H9 (cell line): ENCODE results near the gene RBM45. TPM values are rescaled to one million over a fixed set of nuclear protein-coding genes. Genes with fewer than 3 reads are reported as not detected.

ENCODE experiments used
- DNase-seq: peaks from one replicate; pipeline ENCODE4 v3.0.0-alpha.2; 2017
- H2AFZ ChIP-seq: one replicate; pipeline ENCODE4 v1.6.1; 2013; ENCODE audit warnings: mild to moderate bottlenecking, low read length, control low read depth, moderate library complexity
- H2AK5ac ChIP-seq: 2 replicates; pipeline ENCODE4 v1.6.1; 2013; ENCODE audit warnings: low read length, control low read depth, mixed read lengths; ENCODE audit not compliant: insufficient read length
- H2BK120ac ChIP-seq: one replicate; pipeline ENCODE4 v1.6.1; 2013; ENCODE audit warnings: low read depth, mild to moderate bottlenecking, low read length, control low read depth, inconsistent platforms; ENCODE audit not compliant: poor library complexity, severe bottlenecking
- H2BK12ac ChIP-seq: 2 replicates; pipeline ENCODE4 v1.6.1; 2013; ENCODE audit warnings: low read length, control low read depth, mixed read lengths, low read depth; ENCODE audit not compliant: insufficient read length
- H2BK15ac ChIP-seq: 2 replicates; pipeline ENCODE4 v1.6.1; 2013; ENCODE audit warnings: low read depth, low read length, control low read depth
- H2BK20ac ChIP-seq: one replicate; pipeline ENCODE4 v1.6.1; 2013; ENCODE audit warnings: low read depth, mild to moderate bottlenecking, low read length, control low read depth, inconsistent platforms; ENCODE audit not compliant: poor library complexity, severe bottlenecking
- H2BK5ac ChIP-seq: 2 replicates; pipeline ENCODE4 v1.6.1; 2013; ENCODE audit warnings: low read length, control low read depth, mixed read lengths; ENCODE audit not compliant: insufficient read length
- H3K14ac ChIP-seq: 2 replicates; pipeline ENCODE4 v1.6.1; 2013; ENCODE audit warnings: low read length, control low read depth; ENCODE audit not compliant: insufficient read depth
- H3K18ac ChIP-seq: 2 replicates; pipeline ENCODE4 v1.6.1; 2013; ENCODE audit warnings: low read depth, mild to moderate bottlenecking, mixed read lengths, low read length, control low read depth; ENCODE audit not compliant: insufficient read length
- H3K23ac ChIP-seq: 2 replicates; pipeline ENCODE4 v1.6.1; 2013; ENCODE audit warnings: low read length, control low read depth, mixed read lengths, low read depth; ENCODE audit not compliant: insufficient read length
- H3K23me2 ChIP-seq: 2 replicates; pipeline ENCODE4 v1.6.1; 2013; ENCODE audit warnings: low read depth, mild to moderate bottlenecking, mixed read lengths, low read length, control low read depth; ENCODE audit not compliant: insufficient read length, poor library complexity, severe bottlenecking
- H3K27ac ChIP-seq: 2 replicates; pipeline ENCODE4 v1.5.1; 2013; ENCODE audit warnings: low read length, control low read depth, mixed read lengths, low read depth; ENCODE audit not compliant: insufficient read length
- H3K27me3 ChIP-seq: 2 replicates; pipeline ENCODE4 v1.6.1; 2013; ENCODE audit warnings: low read length, control low read depth, inconsistent platforms; ENCODE audit not compliant: insufficient read depth
- H3K4ac ChIP-seq: 2 replicates; pipeline ENCODE4 v1.6.1; 2013; ENCODE audit warnings: low read depth, mild to moderate bottlenecking, control low read depth, inconsistent platforms, low read length, moderate library complexity
- H3K4me1 ChIP-seq: 2 replicates; pipeline ENCODE4 v1.6.1; 2013; ENCODE audit warnings: low read length, control low read depth, inconsistent platforms; ENCODE audit not compliant: insufficient read depth
- H3K4me2 ChIP-seq: 2 replicates; pipeline ENCODE4 v1.6.1; 2013; ENCODE audit warnings: low read length, control low read depth, mixed read lengths; ENCODE audit not compliant: insufficient read length, insufficient read depth
- H3K56ac ChIP-seq: 2 replicates; pipeline ENCODE4 v1.6.1; 2013; ENCODE audit warnings: low read depth, mild to moderate bottlenecking, mixed read lengths, low read length, control low read depth; ENCODE audit not compliant: insufficient read length
- H3K79me1 ChIP-seq: 2 replicates; pipeline ENCODE4 v1.6.1; 2013; ENCODE audit warnings: low read depth, mild to moderate bottlenecking, moderate library complexity, low read length, control low read depth, inconsistent platforms; ENCODE audit not compliant: insufficient read depth, poor library complexity, severe bottlenecking
- H3K79me2 ChIP-seq: 2 replicates; pipeline ENCODE4 v1.6.1; 2013; ENCODE audit warnings: low read length, control low read depth, inconsistent platforms; ENCODE audit not compliant: insufficient read depth
- H3K9ac ChIP-seq: 2 replicates; pipeline ENCODE4 v1.6.1; 2013; ENCODE audit warnings: low read length, control low read depth, mixed read lengths; ENCODE audit not compliant: insufficient read length; ENCODE audit errors: extremely low read depth
- H3K9me3 ChIP-seq: one replicate; pipeline ENCODE4 v1.6.1; 2013; ENCODE audit warnings: low read depth, low read length, inconsistent platforms; ENCODE audit not compliant: control insufficient read depth
- H3T11ph ChIP-seq: one replicate; pipeline ENCODE4 v1.6.1; 2013; ENCODE audit warnings: mild to moderate bottlenecking, low read length, control low read depth, inconsistent platforms
- H4K20me1 ChIP-seq: one replicate; pipeline ENCODE4 v1.6.1; 2013; ENCODE audit not compliant: control insufficient read depth, insufficient read length, insufficient read depth
- H4K5ac ChIP-seq: 2 replicates; pipeline ENCODE4 v1.6.1; 2013; ENCODE audit warnings: low read depth, mild to moderate bottlenecking, mixed read lengths, low read length, control low read depth; ENCODE audit not compliant: insufficient read length
- H4K8ac ChIP-seq: replicated peaks from 2 replicates; pipeline ENCODE4 v1.6.1; 2013; ENCODE audit warnings: low read length, control low read depth, mixed read lengths, low read depth; ENCODE audit not compliant: insufficient read length
- H4K91ac ChIP-seq: 2 replicates; pipeline ENCODE4 v1.6.1; 2013; ENCODE audit warnings: low read depth, mild to moderate bottlenecking, moderate library complexity, mixed read lengths, low read length, control low read depth; ENCODE audit not compliant: insufficient read length
- H3K27ac Mint-ChIP-seq, 3 experiments: 2 replicates in 2 of 3; 3 replicates in 1 of 3; pipeline ENCODE4 v1.8.0; 2020 to 2021; ENCODE audit warnings: mixed read lengths in 3 of 3, mild to moderate bottlenecking in 1 of 3, moderate library complexity in 1 of 3
- H3K27me3 Mint-ChIP-seq: 2 replicates; pipeline ENCODE4 v1.8.0; 2021; ENCODE audit warnings: low read depth, mild to moderate bottlenecking, moderate library complexity, mixed read lengths
- H3K36me3 Mint-ChIP-seq, 3 experiments: 2 replicates in 2 of 3; 3 replicates in 1 of 3; pipeline ENCODE4 v1.8.0; 2020 to 2021; ENCODE audit warnings: low read depth in 3 of 3, mixed read lengths in 3 of 3; ENCODE audit not compliant: insufficient read depth in 1 of 3
- H3K4me1 Mint-ChIP-seq, 2 experiments: 2 replicates each; pipeline ENCODE4 v1.8.0; 2020; ENCODE audit warnings: mixed read lengths in 2 of 2
- H3K4me3 Mint-ChIP-seq, 2 experiments: 2 replicates in 1 of 2; 3 replicates in 1 of 2; pipeline ENCODE4 v1.8.0; 2020 to 2021; ENCODE audit warnings: mild to moderate bottlenecking in 2 of 2, mixed read lengths in 2 of 2, moderate library complexity in 1 of 2
- H3K9me3 Mint-ChIP-seq, 2 experiments: 2 replicates in 1 of 2; 3 replicates in 1 of 2; pipeline ENCODE4 v1.8.0; 2020; ENCODE audit warnings: mild to moderate bottlenecking in 2 of 2, mixed read lengths in 2 of 2, moderate library complexity in 1 of 2
- CTCF ChIP-seq: fragments of 200-600 bp; sonication (generic); conservative IDR thresholded peaks from 3 replicates; pipeline ENCODE4 v1.8.0; 2021; ENCODE audit warnings: antibody characterized with exemption, mild to moderate bottlenecking
- WGBS: extraction: QIAGEN DNeasy Blood & Tissue Kit; methylation state at CpG from one replicate; pipeline ENCODE4 v1.1.7; 2013; ENCODE audit warnings: missing lambda C conversion rate, low lambda C conversion rate, mixed read lengths; ENCODE audit not compliant: insufficient read length; ENCODE audit errors: extremely low coverage; 5-methylcytosine and 5-hydroxymethylcytosine counted together
- total RNA-seq: library from RNA; stranded (reverse); gene quantifications from 2 replicates; pipeline ENCODE4 v1.2.1, GENCODE V29; 2021

RBM45 gene
- total RNA-seq, 1 experiment from 2014 or later: 13.9 TPM

GRCh38 chr2:178072000-178072382, 40.2 kb upstream of the RBM45 start:
- no peak for TF ChIP-seq CTCF
- no CpG with 5 or more reads among the region's 11 CpGs for WGBS
- Mint-ChIP-seq H3K27me3 (peaks cover 61% of the 10 kb centered on the region), H3K4me1 (peaks cover 12 to 14% of the 10 kb centered on the region in 2 experiments), H3K36me3 (no peaks in the 10 kb centered on the region), H3K4me3 (peak overlapping the region; percentile 82 to 94), H3K27ac (no peak overlapping the region), H3K9me3 (no peaks in the 10 kb centered on the region; a peak in 2 of 5 replicates)
- Histone ChIP-seq H3K4me2 (peak overlapping the region; percentile 91), H2BK5ac (no peak overlapping the region), H2BK15ac (no peak overlapping the region), H3K4ac (no peak overlapping the region), H2AFZ (no peak overlapping the region), H3K9me3 (no peaks in the 10 kb centered on the region), H4K20me1 (no peaks in the 10 kb centered on the region), H4K8ac (no peak overlapping the region), H3K23ac (no peak overlapping the region), H3K18ac (no peak overlapping the region), H3K4me1 (no peaks in the 10 kb centered on the region), H3K79me1 (no peaks in the 10 kb centered on the region), H3T11ph (no peak overlapping the region), H3K56ac (no peak overlapping the region), H3K27me3 (no peaks in the 10 kb centered on the region; the same call in 1 of the 2 replicates), H2BK120ac (no peak overlapping the region), H3K79me2 (no peaks in the 10 kb centered on the region), H3K14ac (no peak overlapping the region), H3K23me2 (peaks cover 5% of the 10 kb centered on the region), H4K91ac (no peak overlapping the region), H2BK12ac (no peak overlapping the region), H4K5ac (no peak overlapping the region), H3K27ac (no peak overlapping the region), H2AK5ac (no peak overlapping the region), H2BK20ac (no peak overlapping the region), H3K9ac (no peak overlapping the region)
- no peak for DNase-seq
